ENCODE measurements around the gene CAPN14.

DNA sequence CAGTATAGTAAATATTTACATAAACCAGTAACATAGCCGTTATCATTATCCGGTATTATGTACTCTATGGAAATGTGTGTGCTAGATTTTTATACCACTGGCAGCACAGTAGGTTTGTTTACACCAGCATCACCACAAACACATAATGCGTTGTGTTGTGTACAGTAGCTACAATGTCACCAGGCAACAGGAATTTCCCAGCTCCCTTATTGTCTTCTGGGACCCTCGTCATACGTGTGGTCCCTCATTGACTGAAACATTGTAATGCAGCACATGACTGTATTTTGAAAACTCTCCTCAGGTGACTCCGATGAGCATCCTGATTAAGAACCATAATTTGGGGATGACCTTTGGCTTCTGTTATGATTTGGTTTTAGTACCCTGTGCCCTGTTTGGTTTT is 47.9 kb upstream of the CAPN14 start:
- TF ChIP-seq, protein P1, sequence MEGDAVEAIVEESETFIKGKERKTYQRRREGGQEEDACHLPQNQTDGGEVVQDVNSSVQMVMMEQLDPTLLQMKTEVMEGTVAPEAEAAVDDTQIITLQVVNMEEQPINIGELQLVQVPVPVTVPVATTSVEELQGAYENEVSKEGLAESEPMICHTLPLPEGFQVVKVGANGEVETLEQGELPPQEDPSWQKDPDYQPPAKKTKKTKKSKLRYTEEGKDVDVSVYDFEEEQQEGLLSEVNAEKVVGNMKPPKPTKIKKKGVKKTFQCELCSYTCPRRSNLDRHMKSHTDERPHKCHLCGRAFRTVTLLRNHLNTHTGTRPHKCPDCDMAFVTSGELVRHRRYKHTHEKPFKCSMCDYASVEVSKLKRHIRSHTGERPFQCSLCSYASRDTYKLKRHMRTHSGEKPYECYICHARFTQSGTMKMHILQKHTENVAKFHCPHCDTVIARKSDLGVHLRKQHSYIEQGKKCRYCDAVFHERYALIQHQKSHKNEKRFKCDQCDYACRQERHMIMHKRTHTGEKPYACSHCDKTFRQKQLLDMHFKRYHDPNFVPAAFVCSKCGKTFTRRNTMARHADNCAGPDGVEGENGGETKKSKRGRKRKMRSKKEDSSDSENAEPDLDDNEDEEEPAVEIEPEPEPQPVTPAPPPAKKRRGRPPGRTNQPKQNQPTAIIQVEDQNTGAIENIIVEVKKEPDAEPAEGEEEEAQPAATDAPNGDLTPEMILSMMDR (IDR thresholded peaks at IDR 0.05) = no peak
- TF ChIP-seq POLR2AphosphoS5 (IDR thresholded peaks at IDR 0.05) (no peak), EP300 (IDR thresholded peaks at IDR 0.05) (no peak), POLR2A (IDR thresholded peaks at IDR 0.05) (no peak)

All from gastroesophageal sphincter (tissue), 3 donors.